Skeletal muscle satellite cell (primary cell): Measurements from ENCODE around the gene GYS1.

Experiments used
- H3K27me3 ChIP-seq: 2 replicates; pipeline ENCODE4 v1.7.0; 2013; ENCODE audit warnings: low read length; ENCODE audit not compliant: control insufficient read depth, insufficient read depth
- H3K36me3 ChIP-seq: 2 replicates; pipeline ENCODE4 v1.7.0; 2013; ENCODE audit warnings: mild to moderate bottlenecking, control low read depth, low read length; ENCODE audit not compliant: insufficient read depth
- H3K4me1 ChIP-seq: 2 replicates; pipeline ENCODE4 v1.7.0; 2013; ENCODE audit warnings: low read length; ENCODE audit not compliant: control insufficient read depth, insufficient read depth
- H3K4me2 ChIP-seq: 2 replicates; pipeline ENCODE4 v1.7.0; 2013; ENCODE audit warnings: mild to moderate bottlenecking, low read length
- H3K4me3 ChIP-seq: 2 replicates; pipeline ENCODE4 v1.7.0; 2013; ENCODE audit warnings: low read length
- H3K9ac ChIP-seq: 2 replicates; pipeline ENCODE4 v1.7.0; 2013; ENCODE audit warnings: mild to moderate bottlenecking, low read depth, low read length, moderate library complexity
- H3K9me3 ChIP-seq: replicated peaks from 2 replicates; pipeline ENCODE4 v1.7.0; 2013; ENCODE audit warnings: mild to moderate bottlenecking, control low read depth, low read length

Gene GYS1

GRCh38 chr19:48994035-48994386 is 902 bp upstream of the GYS1 start:
- H3K9me3 ChIP-seq, result no peaks in the 10 kb centered on the region
- H3K4me2 ChIP-seq, result peak overlapping the region; percentile 88
- H3K4me3 ChIP-seq, result peak overlapping the region; percentile 82
- peaks cover 3% of the 10 kb centered on the region for H3K36me3 ChIP-seq
- H3K9ac ChIP-seq, result peak overlapping the region; percentile 86
- H3K27me3 ChIP-seq, result no peaks in the 10 kb centered on the region
- H3K4me1 ChIP-seq, result peaks cover 35% of the 10 kb centered on the region

GRCh38 chr19:48992581-48993174 is 431 bp downstream of the GYS1 start:
- Histone ChIP-seq H3K36me3 (peaks cover 14% of the 10 kb centered on the region), H3K27me3 (no peaks in the 10 kb centered on the region), H3K4me3 (peak overlapping the region; percentile 98), H3K4me1 (peaks cover 33% of the 10 kb centered on the region), H3K9ac (peak overlapping the region; percentile 95), H3K9me3 (no peaks in the 10 kb centered on the region), H3K4me2 (peak overlapping the region; percentile 98)

DNA sequence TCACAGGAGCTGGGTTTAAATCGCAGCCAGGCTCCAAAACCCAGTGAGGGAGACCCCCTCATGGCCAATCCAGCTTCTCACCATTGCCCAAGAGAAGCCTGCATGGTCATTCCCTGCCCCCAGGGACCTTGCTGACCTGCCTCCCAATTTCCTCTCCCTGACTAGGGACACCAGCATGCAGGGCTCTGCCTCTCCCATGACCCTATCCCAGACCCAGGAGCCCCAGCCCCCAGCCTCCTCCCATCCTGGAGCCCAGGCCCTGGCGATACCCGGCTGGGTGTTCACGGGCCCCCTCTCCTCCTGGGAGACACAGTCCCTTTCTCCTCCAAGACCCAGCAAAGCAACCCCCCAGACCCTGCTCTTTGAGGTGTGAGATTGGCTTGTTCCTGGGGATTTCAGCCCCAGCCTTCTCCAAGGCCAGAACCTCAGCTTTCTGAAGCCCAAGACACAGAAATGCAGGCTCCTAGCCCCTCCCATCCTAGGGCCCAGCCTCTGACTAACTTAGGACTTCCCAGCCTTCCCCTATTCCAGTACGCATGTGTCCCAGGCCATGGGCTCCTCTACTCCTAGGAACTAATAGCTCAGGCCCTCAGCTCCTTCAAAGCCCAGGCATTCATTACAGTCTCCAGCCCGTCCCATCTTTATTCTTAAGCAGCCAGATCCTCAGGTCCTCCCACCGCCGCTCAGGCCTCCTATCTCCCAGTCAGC is 1.1 kb downstream of the GYS1 start:
- H3K36me3 ChIP-seq, result peaks cover 19% of the 10 kb centered on the region
- no peaks in the 10 kb centered on the region for H3K27me3 ChIP-seq
- peak overlapping the region; percentile 98 for H3K4me2 ChIP-seq

DNA sequence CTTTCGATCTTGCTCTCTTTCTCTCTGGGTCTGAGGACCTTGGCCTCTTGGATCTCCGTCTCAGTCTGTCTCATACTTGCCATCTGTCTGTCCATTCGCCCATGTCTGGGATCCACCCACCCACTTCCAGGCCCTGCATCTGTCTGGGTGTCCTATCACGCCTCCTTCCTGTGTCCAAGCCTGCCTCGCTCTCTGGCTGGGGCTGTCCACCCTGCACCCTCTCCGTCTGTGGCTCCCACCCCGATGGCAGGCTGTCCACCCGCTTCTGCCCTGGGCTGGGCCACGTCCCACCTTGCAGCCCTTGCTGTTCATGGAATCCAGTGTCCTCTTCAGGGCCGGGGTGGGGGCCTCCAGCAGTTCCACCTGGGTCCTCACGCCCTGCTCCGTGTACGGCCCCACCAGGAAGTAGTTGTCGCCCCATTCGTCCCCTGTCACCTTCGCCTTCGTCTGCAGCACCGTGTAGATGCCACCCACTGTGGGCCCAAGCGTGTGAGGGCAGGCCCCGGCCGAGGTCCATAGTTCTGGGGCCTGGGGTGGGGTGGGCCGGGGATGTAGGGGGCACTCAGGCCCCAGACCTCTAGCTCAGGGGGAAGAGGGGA is 2.0 kb downstream of the GYS1 start:
- Histone ChIP-seq H3K4me3 (peak overlapping the region; percentile 98), H3K4me1 (peaks cover 32% of the 10 kb centered on the region), H3K36me3 (peaks cover 27% of the 10 kb centered on the region), H3K9ac (peak overlapping the region; percentile 95), H3K4me2 (peak overlapping the region; percentile 98), H3K9me3 (no peaks in the 10 kb centered on the region), H3K27me3 (no peaks in the 10 kb centered on the region)

More for the DNA sequence above, 1.1 kb downstream of the GYS1 start:
- Histone ChIP-seq H3K9me3 (no peaks in the 10 kb centered on the region), H3K4me3 (peak overlapping the region; percentile 98), H3K4me1 (peaks cover 32% of the 10 kb centered on the region), H3K9ac (peak overlapping the region; percentile 95)

- H3K9ac ChIP-seq, result peak overlapping the region; percentile 57
- peaks cover 35% of the 10 kb centered on the region for H3K36me3 ChIP-seq
- H3K4me1 ChIP-seq, result peaks cover 32% of the 10 kb centered on the region
- H3K9me3 ChIP-seq, result no peaks in the 10 kb centered on the region
- H3K4me3 ChIP-seq, result peak overlapping the region; percentile 43
- peak overlapping the region; percentile 58 for H3K4me2 ChIP-seq
- H3K27me3 ChIP-seq, result no peaks in the 10 kb centered on the region
These were observed 2.7 kb downstream of the GYS1 start for GRCh38 chr19:48990400-48990799.

- H3K9ac ChIP-seq, result peak overlapping the region; percentile 57
- peak overlapping the region; percentile 43 for H3K4me3 ChIP-seq
- H3K4me1 ChIP-seq, result peaks cover 28% of the 10 kb centered on the region
- H3K9me3 ChIP-seq, result no peaks in the 10 kb centered on the region
- peak overlapping the region; percentile 58 for H3K4me2 ChIP-seq
- H3K27me3 ChIP-seq, result no peaks in the 10 kb centered on the region
- peaks cover 41% of the 10 kb centered on the region for H3K36me3 ChIP-seq
These were observed 3.3 kb downstream of the GYS1 start for GRCh38 chr19:48989701-48990291.

GRCh38 chr19:48988860-48989259 is 4.2 kb downstream of the GYS1 start:
- Histone ChIP-seq H3K9ac (no peak overlapping the region), H3K4me3 (no peak overlapping the region), H3K9me3 (no peaks in the 10 kb centered on the region), H3K27me3 (no peaks in the 10 kb centered on the region), H3K4me2 (no peak overlapping the region), H3K36me3 (peaks cover 44% of the 10 kb centered on the region), H3K4me1 (peaks cover 27% of the 10 kb centered on the region)

DNA sequence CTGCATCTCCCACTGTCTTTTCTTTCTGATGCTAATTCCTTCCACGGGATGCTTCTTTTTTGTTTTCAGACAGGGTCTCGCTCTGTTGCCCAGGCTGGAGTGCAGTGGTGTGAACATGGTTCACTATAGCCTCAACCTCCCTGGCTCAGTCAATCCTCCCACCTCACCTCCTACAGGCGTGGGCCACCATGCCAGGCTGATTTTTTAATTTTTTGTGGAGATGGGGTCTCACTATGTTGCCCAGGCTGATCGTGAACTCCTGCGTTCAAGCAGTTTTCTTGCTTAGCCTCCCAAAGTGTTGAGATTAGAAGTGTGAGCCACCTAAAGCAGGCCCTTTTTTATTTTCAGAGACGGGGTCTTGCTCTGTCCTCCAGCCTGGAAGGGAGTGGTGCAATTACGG is 4.8 kb downstream of the GYS1 start:
- H3K9me3 ChIP-seq, result no peaks in the 10 kb centered on the region
- H3K4me2 ChIP-seq, result no peak overlapping the region
- H3K27me3 ChIP-seq, result no peaks in the 10 kb centered on the region
- H3K4me1 ChIP-seq, result peaks cover 27% of the 10 kb centered on the region
- H3K4me3 ChIP-seq, result no peak overlapping the region
- no peak overlapping the region for H3K9ac ChIP-seq
- H3K36me3 ChIP-seq, result peaks cover 50% of the 10 kb centered on the region

GRCh38 chr19:48987323-48987722 is 5.8 kb downstream of the GYS1 start:
- Histone ChIP-seq H3K4me1 (peaks cover 27% of the 10 kb centered on the region), H3K4me3 (no peak overlapping the region), H3K9me3 (no peaks in the 10 kb centered on the region), H3K36me3 (peaks cover 59% of the 10 kb centered on the region), H3K4me2 (no peak overlapping the region), H3K27me3 (no peaks in the 10 kb centered on the region), H3K9ac (no peak overlapping the region)

DNA sequence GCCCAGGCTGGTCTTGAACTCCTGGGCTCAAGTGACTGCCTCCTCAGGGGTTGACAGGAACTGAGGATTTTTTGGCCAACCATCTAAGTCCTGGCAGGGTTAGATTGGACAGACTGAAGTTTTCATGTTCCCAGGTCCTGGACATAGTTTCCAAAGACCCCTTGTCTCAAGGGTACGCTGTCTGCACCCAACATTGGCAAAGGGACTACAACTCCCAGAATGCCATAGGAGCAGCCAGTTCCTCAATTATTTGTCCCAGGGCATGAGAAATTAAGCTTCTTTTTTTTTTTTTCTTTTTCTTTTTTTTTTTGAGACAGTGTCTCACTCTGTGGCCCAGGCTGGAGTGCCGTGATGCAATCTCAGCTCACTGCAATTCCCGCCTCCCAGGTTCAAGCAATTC is 6.9 kb downstream of the GYS1 start:
- no peak overlapping the region for H3K9ac ChIP-seq
- no peaks in the 10 kb centered on the region for H3K27me3 ChIP-seq
- no peak overlapping the region for H3K4me3 ChIP-seq
- no peaks in the 10 kb centered on the region for H3K9me3 ChIP-seq
- H3K36me3 ChIP-seq, result peaks cover 69% of the 10 kb centered on the region
- no peak overlapping the region for H3K4me2 ChIP-seq
- peaks cover 18% of the 10 kb centered on the region for H3K4me1 ChIP-seq

- no peak overlapping the region for H3K4me3 ChIP-seq
- H3K36me3 ChIP-seq, result peaks cover 70% of the 10 kb centered on the region
- no peaks in the 10 kb centered on the region for H3K9me3 ChIP-seq
- H3K4me1 ChIP-seq, result peaks cover 13% of the 10 kb centered on the region
- H3K4me2 ChIP-seq, result no peak overlapping the region
- no peaks in the 10 kb centered on the region for H3K27me3 ChIP-seq
- H3K9ac ChIP-seq, result no peak overlapping the region
These were observed 7.4 kb downstream of the GYS1 start for GRCh38 chr19:48985711-48986110.
